Measurements from ENCODE around the gene MAB21L3. TPM values are rescaled to one million over a fixed set of nuclear protein-coding genes. Genes with fewer than 3 reads are reported as not detected.

MAB21L3 gene
- total RNA-seq, 4 donors from 2014 or later: under 0.01 to 0.17 (median 0.11) TPM; not detected in 1

DNA sequence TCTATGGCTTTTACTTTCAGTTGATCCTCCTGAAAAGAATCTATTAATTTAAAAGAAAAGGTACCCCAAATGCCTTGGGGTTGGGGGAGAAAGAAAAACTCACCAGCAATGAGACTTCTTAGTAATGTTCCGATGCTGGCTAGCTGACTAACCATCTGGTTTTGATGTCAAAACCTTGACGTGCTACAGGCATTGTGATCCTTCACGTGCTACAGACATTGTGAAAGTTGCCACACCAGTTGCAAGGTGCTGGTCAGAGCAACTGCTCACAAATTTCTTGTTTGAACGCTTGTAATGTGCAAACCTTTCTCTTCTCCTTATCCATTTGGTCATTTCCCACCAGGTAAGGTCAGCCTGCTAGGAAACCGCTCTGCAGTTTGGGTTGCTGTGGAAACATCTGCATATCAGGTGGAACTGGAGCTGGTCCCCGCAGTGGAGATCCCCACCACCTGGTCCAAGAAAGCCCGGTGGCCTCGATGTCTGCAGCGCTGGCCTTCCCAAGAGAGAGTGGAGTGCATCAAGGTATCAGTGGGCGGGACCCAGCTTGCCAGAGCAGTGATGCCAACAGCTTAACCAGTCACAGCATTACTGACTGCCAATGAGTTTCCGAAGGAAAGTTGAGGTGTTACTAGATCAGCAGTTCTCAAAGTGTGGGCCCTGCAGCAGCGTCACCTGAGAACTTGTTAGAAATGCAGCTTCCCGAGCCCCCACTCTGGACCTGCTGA is 16.1 kb downstream of the MAB21L3 start:
- DNase-seq (ENCODE audit: extremely low spot score): peak; percentile 82
- Histone ChIP-seq H3K4me1 (no peaks in the 10 kb centered on the region), H3K36me3 (no peaks in the 10 kb centered on the region), H3K27ac (replicated peaks in 1 of 4) (no peak overlapping the region), H3K4me3 (no peak overlapping the region), H3K9me3 (no peaks in the 10 kb centered on the region), H3K27me3 (peaks cover 0 to 28% (median 0%) of the 10 kb centered on the region in 4 donors)
- intact Hi-C loops (cut with DNase I): no loop called here
- WGBS: 85% methylated on average over 12 of the region's 13 CpGs
- TF ChIP-seq POLR2AphosphoS5 (IDR thresholded peaks at IDR 0.05): no peak
- TF ChIP-seq, protein P1, sequence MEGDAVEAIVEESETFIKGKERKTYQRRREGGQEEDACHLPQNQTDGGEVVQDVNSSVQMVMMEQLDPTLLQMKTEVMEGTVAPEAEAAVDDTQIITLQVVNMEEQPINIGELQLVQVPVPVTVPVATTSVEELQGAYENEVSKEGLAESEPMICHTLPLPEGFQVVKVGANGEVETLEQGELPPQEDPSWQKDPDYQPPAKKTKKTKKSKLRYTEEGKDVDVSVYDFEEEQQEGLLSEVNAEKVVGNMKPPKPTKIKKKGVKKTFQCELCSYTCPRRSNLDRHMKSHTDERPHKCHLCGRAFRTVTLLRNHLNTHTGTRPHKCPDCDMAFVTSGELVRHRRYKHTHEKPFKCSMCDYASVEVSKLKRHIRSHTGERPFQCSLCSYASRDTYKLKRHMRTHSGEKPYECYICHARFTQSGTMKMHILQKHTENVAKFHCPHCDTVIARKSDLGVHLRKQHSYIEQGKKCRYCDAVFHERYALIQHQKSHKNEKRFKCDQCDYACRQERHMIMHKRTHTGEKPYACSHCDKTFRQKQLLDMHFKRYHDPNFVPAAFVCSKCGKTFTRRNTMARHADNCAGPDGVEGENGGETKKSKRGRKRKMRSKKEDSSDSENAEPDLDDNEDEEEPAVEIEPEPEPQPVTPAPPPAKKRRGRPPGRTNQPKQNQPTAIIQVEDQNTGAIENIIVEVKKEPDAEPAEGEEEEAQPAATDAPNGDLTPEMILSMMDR (IDR thresholded peaks at IDR 0.05): no peak
- TF ChIP-seq EP300 (IDR thresholded peaks at IDR 0.05): no peak
- TF ChIP-seq POLR2A (IDR thresholded peaks at IDR 0.05; ENCODE audit: low read depth): no peak

DNA sequence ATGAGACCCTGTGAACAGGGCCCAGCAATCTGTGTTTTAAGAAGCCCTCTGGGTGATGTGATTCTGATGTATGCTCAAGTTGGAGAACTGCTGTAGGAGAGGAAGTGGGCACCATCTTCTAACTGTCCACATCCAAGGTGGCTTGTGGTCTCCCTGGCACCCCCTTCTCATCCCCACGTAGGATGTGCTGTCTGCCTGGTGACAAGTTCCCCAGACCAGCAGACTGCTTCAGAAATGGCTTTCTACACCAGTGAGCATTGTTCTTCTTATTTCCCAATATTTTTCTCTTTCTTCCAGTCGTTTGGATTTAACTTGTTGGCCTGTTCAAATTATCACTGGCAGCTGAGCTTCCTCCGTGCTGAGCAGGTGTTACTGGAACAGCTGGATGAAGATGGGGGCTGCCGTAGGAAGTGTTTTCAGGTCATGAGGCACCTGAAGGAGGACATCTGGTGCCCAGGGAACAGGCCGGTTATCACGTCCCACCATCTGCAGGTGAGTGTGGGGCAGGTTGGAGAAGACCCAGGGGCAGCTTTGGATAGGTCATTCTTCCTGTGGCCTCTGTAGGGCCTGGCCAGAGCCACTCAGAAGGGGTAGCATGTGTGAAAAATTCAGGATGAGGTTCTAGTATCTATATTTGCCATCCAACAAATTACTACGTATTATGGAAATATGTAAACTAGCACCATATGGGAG is 16.8 kb downstream of the MAB21L3 start:
- Histone ChIP-seq H3K4me1 (no peaks in the 10 kb centered on the region), H3K27ac (replicated peaks in 1 of 4) (no peak overlapping the region), H3K36me3 (no peaks in the 10 kb centered on the region), H3K4me3 (no peak overlapping the region), H3K27me3 (peaks cover 0 to 26% (median 0%) of the 10 kb centered on the region in 4 donors), H3K9me3 (no peaks in the 10 kb centered on the region)
- WGBS: 77% methylated on average over 7 of the region's 7 CpGs
- intact Hi-C loops (cut with DNase I): no loop called here
- TF ChIP-seq EP300 (IDR thresholded peaks at IDR 0.05) (no peak), POLR2AphosphoS5 (IDR thresholded peaks at IDR 0.05) (no peak), POLR2A (IDR thresholded peaks at IDR 0.05; ENCODE audit: low read depth) (no peak)
- TF ChIP-seq, protein P1 (IDR thresholded peaks at IDR 0.05): no peak
- peak; percentile 82 for DNase-seq (ENCODE audit: extremely low spot score)

DNA sequence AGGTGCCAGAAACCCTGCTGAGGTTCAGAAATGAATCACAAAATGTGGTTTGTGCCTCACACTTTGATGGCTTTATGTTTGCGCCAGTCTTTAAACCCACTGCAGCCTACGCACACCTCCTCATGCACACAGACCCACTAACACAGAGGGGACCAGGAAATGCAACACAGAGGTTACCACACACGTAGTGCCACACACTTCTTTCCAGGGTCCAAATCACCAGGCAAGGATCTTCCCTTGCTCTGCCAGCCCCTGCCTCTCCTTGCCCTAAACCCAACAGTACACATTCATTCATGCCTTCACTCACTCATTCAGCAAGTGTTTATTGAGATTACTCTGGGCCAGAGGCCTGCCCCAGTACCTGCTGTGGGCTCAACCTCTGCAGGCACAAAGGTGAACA is 17.5 kb downstream of the MAB21L3 start:
- H3K36me3 ChIP-seq: no peaks in the 10 kb centered on the region
- peaks cover 0 to 20% (median 0%) of the 10 kb centered on the region in 4 donors for H3K27me3 ChIP-seq
- WGBS: 93% methylated on average over 3 of the region's 3 CpGs
- no peaks in the 10 kb centered on the region for H3K4me1 ChIP-seq
- H3K27ac ChIP-seq (replicated peaks in 1 of 4): no peak overlapping the region
- intact Hi-C loops (cut with DNase I): no loop called here
- no peak overlapping the region for H3K4me3 ChIP-seq
- no peaks in the 10 kb centered on the region for H3K9me3 ChIP-seq
- TF ChIP-seq POLR2AphosphoS5 (IDR thresholded peaks at IDR 0.05) (no peak), POLR2A (IDR thresholded peaks at IDR 0.05; ENCODE audit: low read depth) (no peak), EP300 (IDR thresholded peaks at IDR 0.05) (no peak)
- TF ChIP-seq, protein P1 (IDR thresholded peaks at IDR 0.05): no peak
- peak; percentile 75 for DNase-seq (ENCODE audit: extremely low spot score)

DNA sequence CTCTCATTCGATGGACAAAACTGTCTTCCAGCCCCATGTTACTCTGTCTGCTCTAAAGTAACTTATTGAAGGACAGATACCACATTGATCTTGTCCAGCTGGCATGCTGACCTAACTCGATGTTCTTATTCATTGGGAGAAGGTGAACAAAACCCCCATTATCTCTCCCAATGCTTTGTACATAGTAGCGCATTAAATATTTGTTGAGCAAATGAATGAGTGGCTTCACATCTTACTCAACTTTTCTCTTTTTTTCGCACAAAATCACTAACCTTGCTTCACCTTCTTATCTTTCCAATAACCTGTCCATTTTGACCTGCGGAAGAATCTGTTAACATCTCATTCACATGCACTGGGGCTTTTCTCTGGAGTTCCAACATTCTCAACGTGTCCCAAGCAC is 18.3 kb downstream of the MAB21L3 start:
- Histone ChIP-seq H3K9me3 (no peaks in the 10 kb centered on the region), H3K36me3 (no peaks in the 10 kb centered on the region), H3K27ac (replicated peaks in 1 of 4) (no peak overlapping the region), H3K4me1 (no peaks in the 10 kb centered on the region), H3K27me3 (peaks cover 0 to 14% (median 0%) of the 10 kb centered on the region in 4 donors), H3K4me3 (no peak overlapping the region)
- intact Hi-C loops (cut with DNase I): no loop called here
- DNase-seq (ENCODE audit: extremely low spot score): peak; percentile 68
- 92% methylated on average over 6 of the region's 6 CpGs for WGBS
- TF ChIP-seq POLR2A (IDR thresholded peaks at IDR 0.05; ENCODE audit: low read depth): no peak
- TF ChIP-seq EP300 (IDR thresholded peaks at IDR 0.05): no peak
- no peak for TF ChIP-seq POLR2AphosphoS5 (IDR thresholded peaks at IDR 0.05)
- TF ChIP-seq, protein P1 (IDR thresholded peaks at IDR 0.05): no peak

All from esophagus muscularis mucosa (tissue), 4 donors.